ENCODE data around the gene SMIM13.
"Not testable (repeated sequence)": the region's sequence is repeated elsewhere in the genome, so short reads cannot be mapped to it uniquely, and the experiment has no call there.

SMIM13 gene

GRCh38 chr6:11085758-11086435 is 7.7 kb upstream of the SMIM13 start:
- no peak for DNase-seq

- DNase-seq = not testable (repeated sequence)
These were observed 6.4 kb upstream of the SMIM13 start for GRCh38 chr6:11087141-11087812.

- no peak for DNase-seq
These were observed 3.9 kb upstream of the SMIM13 start for GRCh38 chr6:11089695-11090094.

GRCh38 chr6:11091141-11091540 is 2.5 kb upstream of the SMIM13 start:
- DNase-seq = not testable (repeated sequence)

GRCh38 chr6:11092668-11093375 is 812 bp upstream of the SMIM13 start:
- DNase-seq = peak; percentile 30

GRCh38 chr6:11093376-11093625 is 333 bp upstream of the SMIM13 start:
- no peak for DNase-seq

GRCh38 chr6:11094411-11094851 is 797 bp downstream of the SMIM13 start:
- DNase-seq = peak; percentile 52

GRCh38 chr6:11094941-11095340 is 1.3 kb downstream of the SMIM13 start:
- DNase-seq = no peak

GRCh38 chr6:11096109-11096508 is 2.5 kb downstream of the SMIM13 start:
- DNase-seq = peak; percentile 54

- DNase-seq = no peak
These were observed 3.8 kb downstream of the SMIM13 start for GRCh38 chr6:11097476-11097875.

- DNase-seq = no peak
These were observed 4.4 kb downstream of the SMIM13 start for GRCh38 chr6:11098004-11098403.

GRCh38 chr6:11101417-11101816 is 7.8 kb downstream of the SMIM13 start:
- DNase-seq = no peak

- DNase-seq = no peak
These were observed 9.4 kb downstream of the SMIM13 start for GRCh38 chr6:11103065-11103464.

- no peak for DNase-seq
These were observed 15.1 kb downstream of the SMIM13 start for GRCh38 chr6:11108726-11109125.

- no peak for DNase-seq
These were observed 17.5 kb downstream of the SMIM13 start, which contains the start of gene ERVFRD-1 for GRCh38 chr6:11110921-11111768. ERVFRD-1 (minus strand) TSS chr6:11111725; CDS start chr6:11105310, 6,415 bp downstream.

GRCh38 chr6:11111769-11112437 is 18.3 kb downstream of the SMIM13 start:
- DNase-seq = no peak

GRCh38 chr6:11113038-11113437 is 19.4 kb downstream of the SMIM13 start:
- no peak for DNase-seq

GRCh38 chr6:11115808-11116536 is 22.3 kb downstream of the SMIM13 start:
- DNase-seq = peak; percentile 13

GRCh38 chr6:11120271-11121005 is 26.8 kb downstream of the SMIM13 start:
- peak; percentile 70 for DNase-seq

- DNase-seq = no peak
These were observed 28.2 kb downstream of the SMIM13 start for GRCh38 chr6:11121851-11122250.

GRCh38 chr6:11122380-11122779 is 28.7 kb downstream of the SMIM13 start:
- DNase-seq = no peak
